HCEC 1CT (cell line): Measurements from ENCODE around the gene BCL2L15.

Experiments
- DNase-seq: peaks from one replicate; pipeline ENCODE4 v3.0.0-alpha.2; 2017

Gene BCL2L15

GRCh38 chr1:113904674-113905434 lies 17.5 kb upstream of the BCL2L15 start, which contains the start of the genes AP4B1 and DCLRE1B:
TSS of gene AP4B1 (minus strand) at chr1:113904799. CDS start at chr1:113904717, 82 bp downstream.
TSS of gene DCLRE1B (plus strand) at chr1:113905326. CDS start at chr1:113905587, 261 bp downstream.
- peak; percentile 100 for DNase-seq

- DNase-seq, result peak; percentile 41
Observed at GRCh38 chr1:113904293-113904673, 16.9 kb upstream of the BCL2L15 start.

GRCh38 chr1:113903501-113904292 lies 16.3 kb upstream of the BCL2L15 start:
- no peak for DNase-seq

- no peak for DNase-seq
Observed at GRCh38 chr1:113901191-113901590, 13.8 kb upstream of the BCL2L15 start.

- DNase-seq, result no peak
Observed at GRCh38 chr1:113899111-113899510, 11.7 kb upstream of the BCL2L15 start.

DNA sequence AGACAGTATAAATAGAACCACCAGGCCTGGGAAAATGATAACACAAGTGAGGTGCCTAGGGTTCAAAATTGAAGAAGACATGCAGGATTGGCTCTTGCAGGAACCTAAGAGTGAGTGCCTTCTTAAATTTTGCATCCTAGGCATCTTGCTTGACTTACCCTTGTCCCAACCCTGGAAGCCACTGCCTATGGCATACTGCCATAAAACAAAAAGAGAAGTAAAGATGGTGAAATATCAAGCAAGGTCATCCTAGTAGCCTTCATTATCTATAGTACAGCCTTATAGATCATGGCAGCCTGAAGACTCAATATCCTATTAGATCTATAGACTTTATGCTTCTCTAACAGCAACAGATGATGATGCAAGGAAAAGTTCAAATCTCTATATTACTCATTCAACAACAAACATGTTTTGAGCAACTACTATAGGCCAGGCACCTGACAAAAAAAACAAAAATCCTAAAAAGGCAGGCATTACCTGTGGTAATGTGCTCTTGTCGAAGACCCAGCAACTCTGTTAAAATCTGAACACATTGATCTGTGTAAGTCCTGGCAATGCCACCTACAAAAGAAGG lies 10.9 kb upstream of the BCL2L15 start:
- DNase-seq, result no peak

GRCh38 chr1:113895961-113896360 lies 8.6 kb upstream of the BCL2L15 start:
- DNase-seq, result no peak

GRCh38 chr1:113895098-113895497 lies 7.7 kb upstream of the BCL2L15 start:
- no peak for DNase-seq

DNA sequence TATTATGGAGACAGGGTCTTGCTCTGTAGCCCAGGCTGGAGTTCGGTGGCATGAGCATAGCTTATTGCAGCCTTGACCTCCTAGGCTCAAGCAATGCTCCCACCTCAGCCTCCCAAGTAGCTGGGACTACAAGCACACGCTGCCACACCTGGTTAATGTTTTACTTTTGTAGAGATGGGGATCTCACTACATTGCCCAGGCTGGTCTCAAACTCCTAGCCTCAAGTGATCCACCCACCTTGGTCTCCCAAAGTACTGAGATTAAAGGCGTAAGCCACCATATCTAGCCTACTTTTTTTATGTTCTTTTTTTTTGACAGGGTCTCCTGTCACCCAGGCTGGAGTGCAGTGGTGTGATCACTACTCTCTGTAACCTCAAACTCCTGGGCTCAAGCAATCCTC lies 5.9 kb upstream of the BCL2L15 start:
- DNase-seq, result no peak

- DNase-seq, result no peak
Observed at GRCh38 chr1:113891631-113892220, 4.3 kb upstream of the BCL2L15 start.

DNA sequence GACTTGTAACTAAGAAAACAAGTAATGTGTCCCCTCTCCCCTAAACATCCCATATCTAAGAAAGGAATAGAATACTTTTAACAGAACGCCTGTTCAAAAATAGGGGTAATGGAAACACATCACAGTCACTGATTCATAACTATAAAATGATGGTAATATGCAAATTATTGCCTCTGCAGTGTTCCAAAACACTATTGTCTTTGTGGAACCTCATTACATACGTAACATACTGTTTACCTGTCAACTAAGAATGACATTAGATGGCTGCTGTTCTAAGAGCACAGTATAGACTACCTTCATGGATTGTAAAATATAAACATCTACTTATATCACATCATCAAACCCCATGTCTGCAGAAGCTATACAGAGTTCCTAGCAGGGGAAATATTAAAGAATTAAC lies 3.4 kb upstream of the BCL2L15 start:
- DNase-seq, result no peak

DNA sequence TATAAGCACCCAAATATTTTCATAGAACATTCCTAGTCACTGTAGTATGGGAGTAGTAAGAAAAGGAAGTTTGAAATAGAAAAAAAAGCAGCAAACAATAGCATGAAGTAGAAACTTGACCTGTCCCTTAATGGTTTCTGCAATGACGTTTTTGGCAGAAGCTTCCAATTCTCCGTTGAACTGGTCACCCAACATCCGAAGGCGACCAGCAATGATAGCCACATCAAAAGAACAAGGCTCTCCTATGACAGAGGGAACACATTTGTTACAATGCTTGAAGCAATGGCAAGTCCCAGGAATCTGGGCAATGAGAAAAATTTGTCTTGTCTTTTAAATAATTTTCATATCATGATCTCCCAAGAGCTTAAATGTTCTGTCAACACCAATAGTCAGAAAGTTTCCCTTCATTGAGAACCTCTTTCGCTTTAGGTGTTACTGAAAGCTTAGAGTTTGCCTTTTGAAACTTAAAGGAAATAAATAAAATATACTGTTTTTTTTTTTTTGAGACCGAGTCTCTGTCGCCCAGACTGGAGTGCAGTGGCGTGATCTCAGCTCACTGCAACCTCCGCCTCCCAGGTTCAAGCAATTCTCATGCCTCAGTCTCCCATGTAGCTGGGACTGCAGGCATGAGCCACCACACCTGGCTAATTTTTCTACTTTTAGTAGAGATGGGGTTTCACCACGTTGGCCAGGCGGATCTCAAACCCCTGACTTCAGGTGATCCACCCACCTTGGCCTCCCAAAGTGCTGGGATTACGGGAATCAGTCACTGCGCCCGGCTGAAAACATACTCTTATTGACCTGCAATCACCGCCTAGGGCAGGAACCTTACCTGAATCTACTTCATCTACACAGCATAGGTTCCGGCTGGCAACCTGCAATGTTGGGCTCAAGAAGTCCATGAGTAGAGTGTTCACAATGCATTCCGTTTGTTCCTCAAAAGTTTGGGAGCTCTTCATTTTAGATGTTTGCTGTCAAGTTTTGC lies 672 bp downstream of the BCL2L15 start:
- no peak for DNase-seq

GRCh38 chr1:113881661-113882060 lies 5.7 kb downstream of the BCL2L15 start:
- DNase-seq, result no peak

GRCh38 chr1:113879739-113880038 lies 7.7 kb downstream of the BCL2L15 start:
- DNase-seq, result no peak

DNA sequence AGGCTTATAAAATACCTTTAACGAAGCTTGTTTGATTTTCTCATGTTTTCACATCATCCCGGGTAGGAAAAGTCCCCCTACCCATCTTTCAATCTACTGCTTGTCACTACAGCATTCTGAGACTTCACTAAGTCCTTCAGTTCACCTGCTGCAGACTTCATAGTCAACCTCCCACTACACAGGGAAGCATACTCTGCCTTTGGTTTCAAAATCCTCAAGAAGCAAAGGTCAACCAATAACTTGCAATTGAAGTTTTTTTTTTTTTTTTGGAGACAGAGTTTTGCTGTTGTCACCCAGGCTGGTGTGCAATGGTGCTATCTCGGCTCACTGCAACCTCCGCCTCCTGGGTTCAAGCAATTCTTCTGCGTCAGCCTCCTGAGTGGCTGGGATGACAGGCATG lies 11.2 kb downstream of the BCL2L15 start:
- no peak for DNase-seq

DNA sequence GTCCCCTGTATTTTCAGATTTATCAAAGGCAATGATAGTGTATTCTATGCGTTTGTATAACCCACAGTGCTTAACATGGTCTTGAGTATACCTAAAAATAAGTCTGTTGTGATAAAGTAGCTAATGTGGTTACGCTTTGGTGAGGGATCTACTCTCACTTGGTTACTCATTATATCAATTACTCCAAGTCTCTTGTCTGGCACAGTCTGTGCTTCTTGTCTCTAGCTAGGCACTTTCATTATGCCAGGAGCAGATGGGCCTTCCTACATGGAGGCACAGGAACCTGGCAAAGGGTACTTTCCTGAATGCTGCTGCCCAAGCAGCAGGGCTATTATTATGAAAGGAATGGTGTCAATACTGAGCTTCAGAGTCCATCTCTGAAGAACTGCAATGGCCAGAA lies 11.7 kb downstream of the BCL2L15 start:
- DNase-seq, result no peak

- DNase-seq, result peak; percentile 2
Observed at GRCh38 chr1:113874012-113874879, 13.1 kb downstream of the BCL2L15 start.

GRCh38 chr1:113872219-113872935 lies 15.0 kb downstream of the BCL2L15 start:
- no peak for DNase-seq

DNA sequence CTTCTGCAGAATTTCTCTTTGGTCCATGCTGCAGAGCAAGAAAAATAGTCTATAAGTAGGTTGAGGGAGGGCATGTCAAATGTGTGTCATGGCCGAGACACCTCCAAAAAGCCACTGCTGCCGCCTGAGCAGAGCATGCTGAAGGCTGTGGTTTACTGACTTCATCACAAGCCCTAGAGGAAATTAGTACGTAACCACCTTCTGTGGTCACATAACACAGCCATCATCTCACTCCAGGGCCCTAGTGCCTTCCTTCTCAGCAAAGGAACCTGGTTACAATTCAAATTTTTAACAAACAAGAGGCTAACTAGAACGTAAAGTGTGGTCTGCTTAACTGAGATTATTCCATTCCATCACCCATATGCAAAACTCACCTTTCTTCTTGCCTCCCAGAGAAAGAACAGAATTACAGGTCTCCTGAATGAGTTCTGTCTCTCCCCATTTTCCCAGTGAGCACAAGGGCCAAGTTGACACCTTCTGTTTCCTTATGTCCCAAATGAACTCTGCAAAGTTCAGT lies 15.7 kb downstream of the BCL2L15 start, which contains the start of gene PTPN22:
Gene PTPN22, minus strand, starts transcription at position 116 of the 517 bp plus-strand sequence.
- peak; percentile 83 for DNase-seq

GRCh38 chr1:113870778-113871177 lies 16.6 kb downstream of the BCL2L15 start:
- DNase-seq, result no peak
